Spleen (tissue), 7 donors: ENCODE measurements around the gene TLR6.

Experiments
- POLR2A ChIP-seq, 3 donors: fragments of 450-650 bp; IDR thresholded peaks; one replicate each; pipeline ENCODE4 v1.5.1; 2017; ENCODE audit warnings: antibody characterized with exemption in 3 of 3, mild to moderate bottlenecking in 1 of 3
- TF ChIP-seq, protein P1 (sequence below), 11 experiments: fragments of 200-600 bp in 7 of 11; fragments of 450-650 bp in 4 of 11; sonication (generic) in 4 of 11; IDR thresholded peaks in 8 of 11; conservative IDR thresholded peaks in 3 of 11; 1 replicate in 7 of 11; 2 replicates in 4 of 11; pipeline versions ENCODE4 v1.4.0 to v1.8.0; 2016 to 2021; ENCODE audit warnings: antibody characterized with exemption in 11 of 11, inconsistent platforms in 4 of 11, mild to moderate bottlenecking in 1 of 11
- donor health status: DM: no; HTN: no; CAD: no; lungs with moderate emphysema.
- donor health status: DM: no; HTN: no; CAD: no.
- donor health status: DM: no; HTN: no; CAD: no.

DNA sequence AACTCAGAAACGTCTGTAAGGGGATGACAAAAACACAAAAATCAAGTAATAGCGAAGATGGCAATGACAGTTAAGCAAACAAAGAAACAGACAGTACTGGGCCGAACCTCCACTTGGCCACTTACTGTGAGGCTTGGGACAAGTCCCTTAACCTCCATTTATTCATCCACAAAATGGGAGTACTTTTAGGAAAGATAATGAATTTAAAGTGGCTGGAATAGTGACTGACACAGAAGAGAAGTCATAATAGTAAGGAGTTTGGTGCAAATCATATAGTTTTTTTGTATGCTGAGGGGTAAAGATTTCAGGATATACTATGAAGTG is 1.4 kb upstream of the TLR6 start:
- TF ChIP-seq, protein P1, sequence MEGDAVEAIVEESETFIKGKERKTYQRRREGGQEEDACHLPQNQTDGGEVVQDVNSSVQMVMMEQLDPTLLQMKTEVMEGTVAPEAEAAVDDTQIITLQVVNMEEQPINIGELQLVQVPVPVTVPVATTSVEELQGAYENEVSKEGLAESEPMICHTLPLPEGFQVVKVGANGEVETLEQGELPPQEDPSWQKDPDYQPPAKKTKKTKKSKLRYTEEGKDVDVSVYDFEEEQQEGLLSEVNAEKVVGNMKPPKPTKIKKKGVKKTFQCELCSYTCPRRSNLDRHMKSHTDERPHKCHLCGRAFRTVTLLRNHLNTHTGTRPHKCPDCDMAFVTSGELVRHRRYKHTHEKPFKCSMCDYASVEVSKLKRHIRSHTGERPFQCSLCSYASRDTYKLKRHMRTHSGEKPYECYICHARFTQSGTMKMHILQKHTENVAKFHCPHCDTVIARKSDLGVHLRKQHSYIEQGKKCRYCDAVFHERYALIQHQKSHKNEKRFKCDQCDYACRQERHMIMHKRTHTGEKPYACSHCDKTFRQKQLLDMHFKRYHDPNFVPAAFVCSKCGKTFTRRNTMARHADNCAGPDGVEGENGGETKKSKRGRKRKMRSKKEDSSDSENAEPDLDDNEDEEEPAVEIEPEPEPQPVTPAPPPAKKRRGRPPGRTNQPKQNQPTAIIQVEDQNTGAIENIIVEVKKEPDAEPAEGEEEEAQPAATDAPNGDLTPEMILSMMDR (IDR thresholded peaks at IDR 0.05 in 8 of 11, conservative IDR thresholded peaks at IDR 0.05 in 3 of 11) = no peak
- no peak for TF ChIP-seq POLR2A (IDR thresholded peaks at IDR 0.05)
